ENCODE results near the gene EZR.
"Not testable (repeated sequence)": the region's sequence is repeated elsewhere in the genome, so short reads cannot be mapped to it uniquely, and the experiment has no call there.

EZR gene

DNA sequence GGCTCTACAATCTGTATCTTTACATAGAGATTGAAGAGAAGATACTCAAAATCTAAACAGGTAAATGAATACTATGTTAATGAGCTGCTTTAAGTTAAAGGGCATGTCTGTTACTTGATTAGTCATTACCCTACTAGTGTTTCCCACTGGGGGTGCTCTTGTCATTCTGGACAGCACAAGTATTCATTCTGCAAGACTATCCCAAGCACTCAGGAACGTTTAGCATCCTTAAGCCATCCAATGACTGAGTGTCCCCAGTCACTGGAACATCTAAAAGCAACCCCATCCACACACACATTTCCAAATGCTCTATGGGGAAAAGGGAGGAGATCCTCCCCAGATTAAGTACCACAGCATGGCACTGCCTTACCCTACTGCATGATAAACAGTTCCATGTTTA, 25.7 kb downstream of the EZR start:
- DNase-seq = no peak

- DNase-seq = not testable (repeated sequence)
Measured at GRCh38 chr6:158792505-158792904, 26.7 kb downstream of the EZR start.

- DNase-seq = no peak
Measured at GRCh38 chr6:158791274-158791855, 27.8 kb downstream of the EZR start.

DNA sequence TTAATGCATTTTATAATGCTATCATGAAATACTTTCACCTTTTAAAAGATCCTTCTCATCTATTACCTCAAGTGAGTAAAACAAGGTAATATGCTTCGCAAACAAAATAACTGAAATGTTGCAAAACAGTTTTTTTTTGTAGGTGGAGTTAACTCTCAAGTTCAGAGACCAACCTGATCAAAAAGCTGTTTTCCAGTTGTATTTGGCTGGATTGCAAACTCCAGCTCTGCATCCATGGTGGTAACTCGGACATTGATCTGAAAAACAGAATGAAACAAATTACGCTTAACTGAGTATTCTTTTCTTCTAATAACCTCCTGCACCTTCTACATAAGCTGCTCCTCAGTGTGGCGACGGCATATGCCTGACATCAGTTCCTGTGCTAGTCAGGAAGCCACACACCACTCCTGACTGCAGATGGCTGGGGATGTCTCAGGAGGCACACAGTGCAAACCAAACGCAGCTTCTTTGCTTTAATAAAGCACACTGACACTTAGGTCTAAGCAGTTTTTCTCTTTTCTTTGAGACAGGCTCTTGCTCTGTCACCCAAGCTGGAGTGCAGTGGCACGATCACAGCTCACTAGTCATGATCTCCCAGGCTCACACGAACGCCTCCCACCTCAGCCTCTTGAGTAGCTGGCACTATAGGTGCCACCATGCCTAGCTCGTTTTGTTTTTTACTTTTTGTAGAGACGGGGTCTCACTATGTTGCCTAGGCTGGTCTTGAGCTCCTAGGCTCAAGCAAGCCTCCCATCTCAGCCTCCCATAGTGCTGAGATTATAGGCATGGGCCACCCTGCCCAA, 29.9 kb downstream of the EZR start:
- peak; percentile 48 for DNase-seq

GRCh38 chr6:158787395-158787794, 31.8 kb downstream of the EZR start:
- no peak for DNase-seq

DNA sequence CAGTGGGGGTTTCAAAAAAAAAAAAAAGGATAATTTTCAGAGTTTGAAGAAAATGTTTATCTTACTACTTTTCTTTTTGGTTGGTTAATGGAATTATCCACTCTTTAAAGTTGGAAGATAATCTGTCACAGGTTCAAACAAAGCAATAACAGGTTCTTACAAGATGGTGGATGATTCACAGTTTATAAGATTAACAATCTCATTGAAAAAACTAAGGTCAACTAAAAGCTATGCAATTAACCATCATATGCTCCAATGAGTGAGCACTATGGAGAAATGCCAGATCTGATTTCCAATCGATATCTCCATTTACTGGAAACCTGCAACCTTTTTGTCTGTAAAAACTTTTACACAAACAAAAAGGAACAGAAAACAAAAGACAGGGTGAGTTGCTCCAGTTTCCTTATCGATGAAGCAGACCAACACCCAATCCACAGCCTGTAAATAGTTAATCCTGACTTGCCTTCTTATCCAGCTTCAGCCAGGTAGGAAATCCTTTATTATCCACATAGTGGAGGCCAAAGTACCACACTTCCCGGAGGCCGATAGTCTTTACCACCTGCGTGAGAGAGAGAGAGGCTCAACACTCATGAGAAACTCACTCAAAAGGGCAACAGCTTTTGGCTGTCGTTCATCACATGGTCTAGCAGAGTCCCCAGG, 32.4 kb downstream of the EZR start:
- no peak for DNase-seq

GRCh38 chr6:158785036-158785435, 34.1 kb downstream of the EZR start:
- DNase-seq = no peak

- DNase-seq = no peak
Measured at GRCh38 chr6:158784505-158784904, 34.7 kb downstream of the EZR start.

- no peak for DNase-seq
Measured at GRCh38 chr6:158783851-158784250, 35.3 kb downstream of the EZR start.

- no peak for DNase-seq
Measured at GRCh38 chr6:158783167-158783450, 36.1 kb downstream of the EZR start.

GRCh38 chr6:158782432-158783166, 36.6 kb downstream of the EZR start:
- no peak for DNase-seq

GRCh38 chr6:158781692-158782373, 37.3 kb downstream of the EZR start:
- no peak for DNase-seq

- DNase-seq = no peak
Measured at GRCh38 chr6:158780988-158781691, 38.0 kb downstream of the EZR start.

- no peak for DNase-seq
Measured at GRCh38 chr6:158780246-158780884, 38.8 kb downstream of the EZR start.

- DNase-seq = no peak
Measured at GRCh38 chr6:158778005-158778527, 41.1 kb downstream of the EZR start.

DNA sequence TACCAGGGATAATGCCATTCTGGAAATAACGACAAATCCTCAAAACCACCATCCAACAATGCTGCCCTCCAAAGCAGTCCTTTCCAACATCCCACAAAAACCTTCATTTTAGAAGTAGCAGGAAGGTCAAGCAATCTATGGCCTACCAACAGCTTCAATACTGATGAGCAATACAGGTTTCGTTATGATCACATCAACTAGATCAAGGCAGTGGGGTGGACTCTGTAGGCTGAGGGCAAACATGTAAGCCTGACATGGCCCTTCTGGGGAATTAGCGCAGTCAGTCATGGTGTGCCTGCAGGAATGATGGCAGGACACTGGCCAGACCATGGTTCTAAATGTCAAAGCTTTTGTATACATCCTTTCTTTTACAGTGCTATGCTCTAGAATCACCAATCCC, 41.7 kb downstream of the EZR start:
- DNase-seq = no peak

DNA sequence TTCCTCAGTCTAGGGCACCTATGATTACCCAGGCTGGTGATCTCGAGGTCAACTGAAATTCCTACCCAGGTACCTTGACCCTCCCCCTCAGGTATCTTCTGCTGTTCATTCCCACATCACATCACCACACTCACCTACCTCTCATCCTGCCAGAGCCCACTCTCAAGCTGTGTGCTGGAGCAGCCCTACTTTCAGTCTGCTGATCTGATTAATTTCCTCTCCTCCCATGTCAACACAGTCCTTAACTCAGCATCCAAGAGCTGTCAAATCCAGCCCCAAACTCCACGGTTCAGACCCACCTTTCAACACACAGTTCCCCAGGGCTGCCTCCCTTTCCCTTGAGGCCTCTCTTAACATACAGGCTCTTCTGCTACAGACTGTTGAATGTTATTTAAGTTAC, 42.4 kb downstream of the EZR start:
- no peak for DNase-seq

GRCh38 chr6:158775832-158776231, 43.3 kb downstream of the EZR start:
- DNase-seq = no peak

- DNase-seq = no peak
Measured at GRCh38 chr6:158774717-158775449, 44.3 kb downstream of the EZR start.

DNA sequence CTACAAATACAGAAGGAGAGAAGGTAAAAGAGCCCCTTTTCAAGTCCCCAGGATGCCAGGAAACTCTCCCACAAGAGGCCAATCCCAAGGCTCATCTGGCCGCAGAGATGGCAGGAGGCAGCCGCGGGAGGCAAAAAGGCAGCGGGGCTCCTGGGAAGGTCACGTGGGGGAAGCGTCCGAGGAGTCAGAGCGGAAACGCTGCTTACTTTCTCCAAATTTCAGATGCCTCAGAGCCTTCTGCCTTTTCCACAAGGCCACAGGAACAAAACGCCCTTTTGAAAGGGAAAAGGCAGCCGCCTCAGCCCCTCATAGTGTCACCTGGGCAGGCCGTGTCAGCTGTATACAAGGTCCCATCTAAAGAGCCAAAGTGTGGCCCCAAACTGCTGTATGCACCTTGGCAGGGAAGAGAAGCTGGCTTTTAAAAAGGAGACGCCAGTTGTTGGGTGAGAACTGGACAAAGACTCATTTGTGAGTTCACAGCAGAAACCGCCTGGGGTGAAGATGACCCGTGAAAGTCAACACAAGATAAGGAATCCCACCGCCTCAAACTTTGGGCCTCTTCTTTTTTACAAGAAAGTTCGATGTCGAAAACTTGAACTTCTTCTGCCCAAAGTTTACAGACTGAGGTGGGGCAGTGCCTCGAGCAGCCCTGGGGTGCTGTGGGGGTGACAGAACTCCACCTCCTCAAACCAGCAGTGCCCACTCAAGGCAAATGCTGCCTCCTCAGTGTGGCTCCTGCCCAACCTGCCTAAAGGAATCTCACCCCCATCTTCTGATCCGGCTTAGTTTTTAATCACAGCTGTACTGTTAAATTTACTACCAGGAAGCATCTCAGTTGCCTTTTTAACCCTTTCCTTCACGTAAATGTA, 45.4 kb downstream of the EZR start:
- no peak for DNase-seq

Data from activated CD8-positive, alpha-beta memory T cell treated with anti-CD3 and anti-CD28 coated beads, Interleukin-2, amount 50 U/mL, for 4 hours (primary cell).